KOPT-K1 (cell line): ENCODE measurements around the gene ALPL.

ENCODE experiments used
- H3K27ac ChIP-seq: fragments of 200-600 bp; sonication (generic); 2 replicates; pipeline ENCODE4 v1.5.1; 2016; ENCODE audit warnings: antibody characterized with exemption, mild to moderate bottlenecking, low read depth, low read length; ENCODE audit not compliant: poor library complexity, severe bottlenecking
- H3K36me3 ChIP-seq: fragments of 200-600 bp; sonication (generic); 2 replicates; pipeline ENCODE4 v1.5.1; 2017; ENCODE audit warnings: antibody characterized with exemption, mild to moderate bottlenecking, low read length, moderate library complexity; ENCODE audit not compliant: insufficient read depth
- H3K9me3 ChIP-seq: fragments of 200-600 bp; sonication (generic); 2 replicates; pipeline ENCODE4 v1.5.1; 2017; ENCODE audit warnings: antibody characterized with exemption, low read length, mild to moderate bottlenecking; ENCODE audit not compliant: insufficient read depth, poor library complexity, severe bottlenecking

ALPL gene

DNA sequence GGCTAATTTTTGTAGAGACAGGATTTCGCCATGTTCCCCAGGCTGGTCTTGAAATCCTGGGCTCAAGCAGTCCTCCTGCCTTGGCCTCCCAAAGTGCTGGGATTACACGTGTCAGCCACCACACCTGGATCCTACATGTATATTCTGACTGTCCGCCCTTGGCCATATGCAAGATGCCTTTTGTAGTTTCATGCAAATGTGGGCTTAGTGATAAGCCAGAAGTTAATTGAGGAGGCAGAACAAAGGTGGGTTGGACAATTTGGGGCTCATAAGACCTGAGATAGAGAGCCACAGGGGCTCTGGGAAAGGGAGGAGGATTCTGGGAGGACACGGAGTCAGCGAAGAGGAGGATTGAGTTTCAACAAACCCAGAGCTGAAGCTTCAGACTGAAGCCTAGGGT, 24.9 kb downstream of the ALPL start:
- H3K27ac ChIP-seq: no peak overlapping the region
- no peaks in the 10 kb centered on the region for H3K36me3 ChIP-seq
- H3K9me3 ChIP-seq: no peaks in the 10 kb centered on the region

DNA sequence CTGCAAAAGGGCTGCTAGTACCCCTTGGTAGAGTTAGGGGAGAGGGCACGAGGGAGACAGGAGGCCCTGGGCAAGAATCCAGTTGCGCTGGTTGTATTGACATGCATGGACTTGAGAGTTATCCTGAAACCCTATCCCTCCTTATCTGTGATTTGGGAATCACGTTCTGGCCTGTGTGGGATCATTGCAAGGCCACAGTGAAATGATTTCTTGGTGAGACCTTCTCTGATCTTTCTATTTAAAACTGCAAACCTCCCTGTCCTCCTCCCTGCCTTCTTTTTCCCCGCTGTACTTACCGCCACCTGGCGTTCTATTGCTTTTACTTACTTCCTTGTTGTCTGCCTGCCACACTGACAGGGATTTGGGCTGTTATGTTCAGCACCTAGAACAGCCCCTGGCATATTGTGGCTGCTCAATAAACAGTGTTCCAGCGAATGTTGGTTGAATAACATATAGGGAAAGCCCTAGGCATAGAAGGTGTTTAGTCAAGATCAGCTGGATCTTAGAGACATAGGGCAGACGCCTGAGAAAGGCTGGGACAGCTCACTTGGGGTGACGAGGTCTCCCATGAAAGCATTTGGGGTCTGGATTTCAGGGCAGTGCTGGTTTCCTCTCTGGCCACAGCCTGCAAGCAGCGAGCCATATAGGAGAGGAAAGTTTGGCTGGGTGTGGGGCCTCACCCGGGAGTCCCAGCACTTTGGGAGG, 25.6 kb downstream of the ALPL start:
- Histone ChIP-seq H3K27ac (no peak overlapping the region), H3K9me3 (no peaks in the 10 kb centered on the region), H3K36me3 (no peaks in the 10 kb centered on the region)

DNA sequence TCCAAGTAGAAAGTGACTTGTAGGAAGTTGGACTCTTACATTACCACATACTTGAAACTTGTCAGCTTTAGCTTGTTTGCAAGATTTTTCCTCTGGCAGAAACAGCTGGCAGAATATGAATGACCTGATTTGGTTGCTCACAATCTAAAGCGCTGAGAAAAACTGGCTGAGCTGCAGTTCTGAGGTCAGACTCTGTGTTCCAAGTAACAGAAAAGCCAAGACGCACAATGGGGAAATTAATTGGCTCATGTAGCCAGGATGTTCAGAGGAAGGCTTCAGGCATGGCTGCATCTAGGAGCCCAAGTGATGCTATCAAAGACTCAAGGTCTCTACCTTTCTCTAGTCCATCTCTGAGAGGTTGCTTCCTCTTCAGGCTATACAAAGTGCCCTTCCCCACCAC, 27.0 kb downstream of the ALPL start:
- no peaks in the 10 kb centered on the region for H3K9me3 ChIP-seq
- H3K27ac ChIP-seq: no peak overlapping the region
- no peaks in the 10 kb centered on the region for H3K36me3 ChIP-seq

DNA sequence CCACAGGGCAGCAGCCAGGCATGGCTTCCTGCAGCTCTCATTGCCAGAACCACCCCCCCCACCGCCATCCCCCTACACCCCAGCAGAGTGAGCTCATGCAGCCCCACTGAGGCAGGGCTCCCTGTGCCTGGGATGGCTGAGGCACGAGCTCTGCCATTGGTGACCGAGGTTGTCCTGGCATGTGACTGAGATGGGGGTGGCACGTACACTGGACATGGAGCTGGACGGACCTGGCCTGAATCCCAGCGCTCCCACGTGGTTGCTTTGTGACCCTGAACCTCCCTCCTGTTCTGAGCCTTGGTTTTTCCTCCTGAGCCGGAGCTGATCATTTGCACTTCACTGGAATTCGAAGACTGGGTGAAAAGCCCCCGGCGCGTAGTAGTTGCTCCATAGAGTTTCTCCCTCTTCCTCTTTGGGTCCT, 28.3 kb downstream of the ALPL start:
- Histone ChIP-seq H3K36me3 (no peaks in the 10 kb centered on the region), H3K27ac (no peak overlapping the region)

DNA sequence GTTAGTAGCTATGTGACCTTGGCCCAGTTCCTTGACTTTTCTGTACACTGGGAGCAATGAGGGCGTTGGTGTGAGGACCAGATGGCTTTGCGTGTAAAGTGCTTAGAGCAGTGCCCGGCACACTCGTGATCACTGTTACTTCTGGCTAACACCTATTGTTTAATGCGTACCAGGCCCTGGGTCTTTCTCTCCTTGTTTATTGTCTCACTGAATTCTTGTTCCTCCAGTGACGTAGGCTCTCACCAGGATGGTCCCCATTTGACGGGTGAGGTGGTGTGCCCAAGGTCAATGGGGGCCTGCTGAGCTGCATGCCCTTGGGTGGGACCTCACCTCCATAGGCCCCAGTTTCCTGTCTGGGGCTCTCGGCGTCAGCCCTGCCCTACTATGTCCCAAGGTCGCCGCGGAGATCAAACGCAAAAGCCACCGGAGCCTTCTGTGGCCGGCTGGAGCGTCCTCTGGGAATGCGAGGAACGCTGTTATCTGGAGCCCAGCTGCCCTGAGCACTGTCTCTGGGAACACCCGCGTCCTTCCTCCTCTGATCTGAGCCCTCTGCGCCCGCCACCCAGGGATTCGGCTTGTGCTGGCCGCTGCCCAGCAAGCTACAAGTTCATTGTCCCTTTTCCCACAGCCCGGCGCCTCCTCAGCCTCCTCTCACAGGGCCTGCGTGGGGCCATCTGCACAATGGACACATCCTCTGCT, 28.9 kb downstream of the ALPL start:
- Histone ChIP-seq H3K9me3 (no peaks in the 10 kb centered on the region), H3K27ac (no peak overlapping the region), H3K36me3 (no peaks in the 10 kb centered on the region)

More for the DNA sequence above, 28.3 kb downstream of the ALPL start:
- no peaks in the 10 kb centered on the region for H3K9me3 ChIP-seq

DNA sequence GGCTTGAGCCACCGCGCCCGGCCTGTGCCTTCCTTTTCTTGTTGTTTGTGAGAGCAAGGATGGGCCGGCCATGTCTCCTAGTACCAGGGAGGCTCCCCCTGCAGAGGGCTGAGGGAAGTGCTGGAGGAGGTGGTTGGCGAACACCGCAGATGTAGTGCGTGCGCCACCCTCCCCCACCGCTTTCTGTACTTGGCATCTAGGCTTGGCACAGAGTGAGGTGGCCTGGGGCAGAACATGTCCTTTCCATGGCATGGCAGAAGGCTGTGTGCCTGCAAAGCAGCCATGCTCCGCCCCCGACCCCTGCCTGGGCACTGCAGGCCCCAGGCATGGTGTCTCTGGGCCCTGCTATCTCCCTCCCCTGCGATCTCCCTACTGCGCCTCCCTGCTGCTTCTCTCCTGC, 30.7 kb downstream of the ALPL start:
- H3K36me3 ChIP-seq: no peaks in the 10 kb centered on the region
- H3K27ac ChIP-seq: no peak overlapping the region
- H3K9me3 ChIP-seq: no peaks in the 10 kb centered on the region

DNA sequence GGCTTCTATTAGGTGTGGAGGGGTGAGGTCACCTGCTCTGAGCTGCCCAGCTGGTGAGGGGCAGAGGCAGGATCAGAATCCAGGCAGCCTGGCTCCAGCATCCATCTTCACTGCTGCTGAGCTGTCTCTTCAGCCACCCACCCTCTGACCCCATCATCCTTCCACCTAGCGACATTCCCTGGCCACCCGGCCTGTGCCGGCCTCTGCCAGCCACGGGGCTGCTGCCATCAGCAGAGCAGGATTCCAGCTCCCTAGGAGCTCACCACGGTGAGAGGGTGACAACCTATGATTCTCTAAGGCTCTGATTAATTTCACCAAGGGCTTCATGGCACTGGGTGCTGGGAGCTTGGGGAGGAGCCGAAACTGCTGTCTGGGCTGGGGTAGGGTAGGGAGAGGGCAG, 32.1 kb downstream of the ALPL start:
- no peaks in the 10 kb centered on the region for H3K9me3 ChIP-seq
- no peak overlapping the region for H3K27ac ChIP-seq

DNA sequence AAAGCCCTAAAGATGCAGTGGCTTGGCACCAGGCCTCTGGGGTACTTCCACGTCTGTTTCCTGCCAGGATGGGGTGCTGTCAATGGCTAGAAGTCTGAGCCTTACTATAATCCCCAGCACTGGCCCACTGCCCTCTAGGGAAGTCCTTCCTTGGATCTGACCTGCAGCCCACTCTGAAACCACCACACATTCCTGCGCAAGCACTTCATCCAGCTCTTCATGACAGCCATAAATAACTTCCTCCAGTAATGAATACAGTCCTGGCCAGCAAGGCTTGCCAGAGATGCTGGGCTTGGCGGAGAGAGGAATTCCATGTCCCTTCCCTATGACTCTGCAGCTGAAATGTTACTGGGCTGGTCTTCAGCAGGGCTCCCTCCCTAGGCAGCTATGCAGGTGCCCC, 32.6 kb downstream of the ALPL start:
- Histone ChIP-seq H3K9me3 (no peaks in the 10 kb centered on the region), H3K36me3 (no peaks in the 10 kb centered on the region), H3K27ac (no peak overlapping the region)

More for the DNA sequence above, 32.1 kb downstream of the ALPL start:
- H3K36me3 ChIP-seq: no peaks in the 10 kb centered on the region

DNA sequence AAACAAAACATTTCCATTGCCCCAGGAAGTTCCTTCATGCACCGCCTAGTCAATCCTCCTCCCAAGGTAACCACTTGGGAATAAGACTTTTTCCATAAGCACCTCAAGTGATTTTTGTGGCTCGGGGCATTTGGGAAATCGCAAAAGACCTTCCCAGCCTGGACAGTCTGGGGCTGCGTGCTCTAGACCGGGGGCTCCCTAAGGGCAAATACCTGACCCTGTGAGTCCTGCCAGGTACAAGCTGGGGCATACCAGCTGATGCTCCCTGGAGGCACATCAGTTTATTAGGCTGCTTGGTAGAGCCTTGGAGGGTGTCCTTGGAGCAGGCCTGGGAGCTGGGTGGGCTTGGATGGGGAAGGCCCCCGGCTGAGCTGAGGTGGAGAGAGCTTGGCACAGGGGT, 34.4 kb downstream of the ALPL start:
- Histone ChIP-seq H3K9me3 (no peaks in the 10 kb centered on the region), H3K36me3 (no peaks in the 10 kb centered on the region), H3K27ac (no peak overlapping the region)

DNA sequence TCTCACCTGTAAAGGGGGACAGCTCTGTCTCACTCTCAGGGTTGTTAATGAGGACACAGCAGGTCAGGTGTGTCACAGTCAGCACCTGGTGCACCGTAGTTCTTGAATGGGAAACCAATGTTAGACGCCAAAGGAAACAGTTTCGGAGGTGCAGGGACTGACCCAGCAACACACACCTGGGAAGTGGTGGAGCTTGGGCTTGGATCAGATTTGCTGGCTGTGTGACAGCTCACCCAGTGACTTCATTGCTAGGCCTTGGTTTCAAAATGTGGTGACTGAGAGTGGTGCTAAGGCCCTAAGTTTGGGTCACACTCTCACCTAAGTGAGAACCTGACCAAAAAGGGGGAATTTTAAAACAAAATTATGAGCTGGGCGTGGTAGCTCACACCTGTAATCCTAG, 34.9 kb downstream of the ALPL start:
- Histone ChIP-seq H3K9me3 (no peaks in the 10 kb centered on the region), H3K36me3 (no peaks in the 10 kb centered on the region), H3K27ac (no peak overlapping the region)

DNA sequence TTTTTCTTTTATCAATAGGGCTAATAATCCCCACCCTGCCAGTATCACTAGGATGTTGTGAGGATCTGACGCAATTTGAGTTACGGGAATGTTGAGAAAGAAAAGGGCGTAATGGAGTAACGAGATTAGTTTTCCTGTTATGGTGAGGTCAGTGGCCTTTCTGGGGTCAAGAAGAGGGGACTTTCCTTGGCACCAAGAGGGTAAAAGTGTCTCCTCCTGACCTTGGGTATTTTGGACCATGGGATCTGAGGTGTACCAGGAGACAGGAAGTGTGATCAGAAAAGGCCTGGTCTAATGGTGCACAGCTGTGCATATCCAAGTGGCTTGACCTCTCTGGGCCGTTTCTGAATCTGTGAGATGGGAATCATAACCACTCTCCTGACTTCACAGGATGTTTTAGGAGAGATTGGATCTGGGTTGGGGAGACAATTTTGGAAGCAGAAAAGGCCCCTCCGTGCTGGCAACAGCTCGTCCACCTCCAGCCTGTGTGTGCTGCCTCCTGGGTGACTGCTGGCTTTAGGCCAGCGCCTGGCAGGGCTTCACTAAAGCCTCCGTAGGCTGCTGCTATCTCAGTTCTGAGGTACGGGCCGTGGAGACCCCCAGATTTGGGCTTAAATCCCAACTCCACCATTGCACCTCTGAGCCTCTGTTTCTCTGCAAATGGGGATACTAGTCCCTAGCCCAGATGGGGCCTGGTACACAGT, 37.1 kb downstream of the ALPL start:
- Histone ChIP-seq H3K27ac (no peak overlapping the region), H3K36me3 (no peaks in the 10 kb centered on the region), H3K9me3 (no peaks in the 10 kb centered on the region)

DNA sequence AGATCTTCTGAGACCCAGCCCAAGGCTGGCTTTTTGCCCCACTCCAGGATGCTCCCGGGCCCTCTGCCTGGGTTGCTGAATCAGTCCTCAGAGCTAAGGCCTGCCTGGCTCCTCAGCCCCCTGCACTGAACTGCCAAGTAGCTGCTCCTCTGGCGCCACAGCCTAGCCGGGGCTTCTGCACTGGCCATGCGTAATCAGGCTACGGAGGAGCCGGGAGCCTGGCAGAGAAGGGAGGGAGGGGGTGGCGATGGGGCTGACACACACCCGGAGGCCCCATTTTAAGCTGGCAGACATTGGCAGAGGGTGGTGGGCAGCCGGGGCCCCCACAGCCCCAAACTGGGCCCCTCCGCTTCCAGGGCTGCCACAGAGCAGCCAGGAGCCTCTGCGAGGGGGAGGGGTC, 38.7 kb downstream of the ALPL start:
- H3K27ac ChIP-seq: no peak overlapping the region
- H3K9me3 ChIP-seq: no peaks in the 10 kb centered on the region
- H3K36me3 ChIP-seq: no peaks in the 10 kb centered on the region

DNA sequence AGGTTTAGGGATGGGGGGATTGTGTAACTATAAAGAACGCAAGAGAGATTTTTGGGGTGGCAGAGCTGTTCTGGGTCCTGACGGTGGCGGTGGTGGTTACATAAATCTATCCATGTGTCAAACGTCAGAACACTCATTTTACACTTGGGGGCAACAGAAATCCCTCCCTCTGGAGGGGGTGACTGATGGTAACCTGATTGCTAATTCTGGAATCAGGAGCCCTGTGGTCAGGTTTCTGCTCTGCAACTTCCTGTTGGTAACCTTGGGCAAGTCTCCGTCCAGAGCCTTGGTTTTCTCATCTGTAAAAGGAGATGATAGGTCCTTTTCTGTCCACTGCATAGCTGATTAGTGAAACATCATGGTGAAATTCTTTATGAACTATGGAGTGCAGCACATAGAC, 40.9 kb downstream of the ALPL start:
- Histone ChIP-seq H3K36me3 (no peaks in the 10 kb centered on the region), H3K27ac (no peak overlapping the region), H3K9me3 (no peaks in the 10 kb centered on the region)

DNA sequence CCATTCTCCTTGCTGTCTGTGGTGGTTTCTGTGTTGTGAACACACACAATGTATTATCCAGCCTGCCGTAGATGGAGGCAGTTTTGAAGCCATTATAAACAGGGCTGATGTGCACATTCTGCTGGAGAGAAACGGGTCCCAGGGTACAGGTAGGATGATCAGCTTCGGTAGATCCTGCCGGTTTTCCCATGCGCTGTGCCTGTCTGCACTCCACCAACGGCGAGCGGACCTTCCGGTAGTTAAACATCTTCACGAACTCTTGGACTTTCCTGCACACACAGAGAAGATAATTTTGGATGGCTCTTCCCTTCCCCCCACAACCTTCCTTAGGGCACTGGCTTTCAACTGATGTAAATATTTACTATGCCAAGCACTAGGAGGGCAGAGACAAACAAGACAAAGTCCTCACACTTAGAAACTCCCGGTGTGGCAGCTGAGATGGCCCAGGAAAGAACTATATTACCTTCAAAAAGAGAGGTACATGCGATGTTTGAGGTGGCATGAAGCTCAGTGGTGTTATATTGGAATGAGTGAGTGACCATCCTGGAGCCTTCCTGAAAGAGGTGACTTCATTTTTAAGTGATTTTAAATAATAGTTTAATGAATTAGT, 41.7 kb downstream of the ALPL start:
- Histone ChIP-seq H3K27ac (no peak overlapping the region), H3K9me3 (no peaks in the 10 kb centered on the region), H3K36me3 (no peaks in the 10 kb centered on the region)

DNA sequence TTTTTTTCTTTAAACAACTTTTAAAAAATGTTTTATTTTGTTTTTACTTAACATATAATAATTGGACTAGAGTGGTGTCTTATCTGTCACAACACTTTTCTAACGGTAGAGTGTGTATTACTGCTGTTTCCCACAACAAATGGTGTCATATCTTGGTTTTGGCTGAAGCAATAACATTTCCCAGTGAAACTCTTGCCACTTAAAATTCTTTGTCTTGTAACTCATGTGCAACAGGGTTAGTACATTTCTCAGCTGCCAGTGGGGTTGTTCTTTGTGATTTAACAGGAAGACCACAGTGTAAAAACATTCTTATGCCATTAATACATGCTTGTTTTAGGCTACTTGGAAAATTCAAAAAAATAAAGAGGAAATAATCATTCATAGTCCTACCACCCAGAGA, 43.5 kb downstream of the ALPL start:
- Histone ChIP-seq H3K9me3 (no peaks in the 10 kb centered on the region), H3K36me3 (no peaks in the 10 kb centered on the region), H3K27ac (no peak overlapping the region)
